ENCODE measurements around the gene TRIM52. TPM values are rescaled to one million over a fixed set of nuclear protein-coding genes. Genes with fewer than 3 reads are reported as not detected.
"Not testable (repeated sequence)": the region's sequence is repeated elsewhere in the genome, so short reads cannot be mapped to it uniquely, and the experiment has no call there.

TRIM52 gene
- polyA plus RNA-seq, 1 donor from 2014 or later: 42.0 TPM

- Histone ChIP-seq H3K4me3 (ENCODE audit: low read length) (peak overlapping the region; percentile 78), H3K9ac (ENCODE audit: low read length) (peak overlapping the region; percentile 67), H3K36me3 (ENCODE audit: insufficient read depth, low read length) (no peaks in the 10 kb centered on the region)
These were observed 19.4 kb upstream of the TRIM52 start for GRCh38 chr5:181280251-181280762.

DNA sequence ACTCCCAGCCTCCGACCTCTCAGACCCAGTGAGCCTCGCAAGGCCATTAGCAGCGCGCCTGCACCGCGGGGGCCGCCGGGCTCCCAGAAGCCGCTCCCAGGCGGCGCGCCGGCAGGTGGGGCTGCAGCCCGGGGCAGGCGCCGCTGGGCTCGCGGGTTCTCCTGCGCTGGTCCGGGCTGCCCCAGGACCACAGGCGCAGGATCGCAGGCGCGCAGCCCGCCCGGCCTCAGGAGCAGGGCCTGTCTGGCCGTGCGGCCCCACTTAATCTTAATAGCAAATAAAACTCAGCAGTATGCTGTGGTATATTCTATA is 12.4 kb upstream of the TRIM52 start:
- not testable (repeated sequence) for H2AFZ ChIP-seq (ENCODE audit: low read depth, low read length); H3K9ac ChIP-seq (ENCODE audit: low read length)

More at GRCh38 chr5:181280251-181280762, 19.4 kb upstream of the TRIM52 start:
- H3K27me3 ChIP-seq (ENCODE audit: insufficient read depth, low read depth, low read length): no peaks in the 10 kb centered on the region
- no peaks in the 10 kb centered on the region for H3K9me3 ChIP-seq (ENCODE audit: low read length)
- H3F3A ChIP-seq (ENCODE audit: insufficient read depth, low read length, poor library complexity, severe bottlenecking): no peaks in the 10 kb centered on the region
- H2AFZ ChIP-seq (ENCODE audit: low read depth, low read length): peak overlapping the region; percentile 76
- H3K79me2 ChIP-seq (replicated peaks; ENCODE audit: insufficient read depth, low read length): peaks cover 8% of the 10 kb centered on the region
- no peak for TF ChIP-seq POLR2AphosphoS5 (IDR thresholded peaks at IDR 0.05)
- TF ChIP-seq SMC3 (conservative IDR thresholded peaks at IDR 0.05; ENCODE audit: poor library complexity): no peak
- no peak for TF ChIP-seq MXI1 (conservative IDR thresholded peaks at IDR 0.05; ENCODE audit: poor library complexity, severe bottlenecking)
- TF ChIP-seq RAD21 (conservative IDR thresholded peaks at IDR 0.05): no peak
- no peak for TF ChIP-seq EZH2 (IDR thresholded peaks at IDR 0.05; ENCODE audit: borderline replicate concordance, insufficient read depth, low read length, poor library complexity, severe bottlenecking)
- TF ChIP-seq, protein P1, sequence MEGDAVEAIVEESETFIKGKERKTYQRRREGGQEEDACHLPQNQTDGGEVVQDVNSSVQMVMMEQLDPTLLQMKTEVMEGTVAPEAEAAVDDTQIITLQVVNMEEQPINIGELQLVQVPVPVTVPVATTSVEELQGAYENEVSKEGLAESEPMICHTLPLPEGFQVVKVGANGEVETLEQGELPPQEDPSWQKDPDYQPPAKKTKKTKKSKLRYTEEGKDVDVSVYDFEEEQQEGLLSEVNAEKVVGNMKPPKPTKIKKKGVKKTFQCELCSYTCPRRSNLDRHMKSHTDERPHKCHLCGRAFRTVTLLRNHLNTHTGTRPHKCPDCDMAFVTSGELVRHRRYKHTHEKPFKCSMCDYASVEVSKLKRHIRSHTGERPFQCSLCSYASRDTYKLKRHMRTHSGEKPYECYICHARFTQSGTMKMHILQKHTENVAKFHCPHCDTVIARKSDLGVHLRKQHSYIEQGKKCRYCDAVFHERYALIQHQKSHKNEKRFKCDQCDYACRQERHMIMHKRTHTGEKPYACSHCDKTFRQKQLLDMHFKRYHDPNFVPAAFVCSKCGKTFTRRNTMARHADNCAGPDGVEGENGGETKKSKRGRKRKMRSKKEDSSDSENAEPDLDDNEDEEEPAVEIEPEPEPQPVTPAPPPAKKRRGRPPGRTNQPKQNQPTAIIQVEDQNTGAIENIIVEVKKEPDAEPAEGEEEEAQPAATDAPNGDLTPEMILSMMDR (IDR thresholded peaks at IDR 0.05; ENCODE audit: poor library complexity, severe bottlenecking): no peak
- TF ChIP-seq TAF1 (IDR thresholded peaks at IDR 0.05; ENCODE audit: low read depth): no peak
- no peak for TF ChIP-seq EP300 (conservative IDR thresholded peaks at IDR 0.05; ENCODE audit: poor library complexity, severe bottlenecking)
- TF ChIP-seq REST (IDR thresholded peaks at IDR 0.05; ENCODE audit: borderline replicate concordance): no peak
- H3K9me2 ChIP-seq (ENCODE audit: insufficient read depth, low read length): no peaks in the 10 kb centered on the region
- H3K27ac ChIP-seq (ENCODE audit: low read length): peak overlapping the region; percentile 87
- peak overlapping the region; percentile 95 for H3K4me2 ChIP-seq (ENCODE audit: low read length)
- H4K20me1 ChIP-seq (ENCODE audit: insufficient read depth): no peaks in the 10 kb centered on the region

GRCh38 chr5:181271081-181271480 is 10.1 kb upstream of the TRIM52 start:
- no peaks in the 10 kb centered on the region for H3K9me2 ChIP-seq (ENCODE audit: insufficient read depth, low read length)
- H3K4me3 ChIP-seq (ENCODE audit: low read length): no peak overlapping the region
- no peak overlapping the region for H3K9ac ChIP-seq (ENCODE audit: low read length)
- H3K4me2 ChIP-seq (ENCODE audit: low read length): no peak overlapping the region
- TF ChIP-seq EZH2 (IDR thresholded peaks at IDR 0.05; ENCODE audit: borderline replicate concordance, insufficient read depth, low read length, poor library complexity, severe bottlenecking) (no peak), TAF1 (IDR thresholded peaks at IDR 0.05; ENCODE audit: low read depth) (no peak), POLR2AphosphoS5 (IDR thresholded peaks at IDR 0.05) (no peak), SMC3 (conservative IDR thresholded peaks at IDR 0.05; ENCODE audit: poor library complexity) (no peak), RAD21 (conservative IDR thresholded peaks at IDR 0.05) (no peak), REST (IDR thresholded peaks at IDR 0.05; ENCODE audit: borderline replicate concordance) (no peak), EP300 (conservative IDR thresholded peaks at IDR 0.05; ENCODE audit: poor library complexity, severe bottlenecking) (no peak), MXI1 (conservative IDR thresholded peaks at IDR 0.05; ENCODE audit: poor library complexity, severe bottlenecking) (no peak)
- TF ChIP-seq, protein P1 (IDR thresholded peaks at IDR 0.05; ENCODE audit: poor library complexity, severe bottlenecking): no peak
- no peaks in the 10 kb centered on the region for H4K20me1 ChIP-seq (ENCODE audit: insufficient read depth)
- no peaks in the 10 kb centered on the region for H3K27me3 ChIP-seq (ENCODE audit: insufficient read depth, low read depth, low read length)
- H3K9me3 ChIP-seq (ENCODE audit: low read length): no peaks in the 10 kb centered on the region
- no peak overlapping the region for H2AFZ ChIP-seq (ENCODE audit: low read depth, low read length)
- no peaks in the 10 kb centered on the region for H3K36me3 ChIP-seq (ENCODE audit: insufficient read depth, low read length)
- no peak overlapping the region for H3K27ac ChIP-seq (ENCODE audit: low read length)
- no peaks in the 10 kb centered on the region for H3K79me2 ChIP-seq (replicated peaks; ENCODE audit: insufficient read depth, low read length)
- H3F3A ChIP-seq (ENCODE audit: insufficient read depth, low read length, poor library complexity, severe bottlenecking): no peaks in the 10 kb centered on the region

More for the DNA sequence above, 12.4 kb upstream of the TRIM52 start:
- H3K9me3 ChIP-seq (ENCODE audit: low read length); H4K20me1 ChIP-seq (ENCODE audit: insufficient read depth); H3K79me2 ChIP-seq (replicated peaks; ENCODE audit: insufficient read depth, low read length); H3K27me3 ChIP-seq (ENCODE audit: insufficient read depth, low read depth, low read length); H3F3A ChIP-seq (ENCODE audit: insufficient read depth, low read length, poor library complexity, severe bottlenecking); H3K4me2 ChIP-seq (ENCODE audit: low read length); H3K4me3 ChIP-seq (ENCODE audit: low read length); H3K36me3 ChIP-seq (ENCODE audit: insufficient read depth, low read length); H3K9me2 ChIP-seq (ENCODE audit: insufficient read depth, low read length); H3K27ac ChIP-seq (ENCODE audit: low read length): not testable (repeated sequence)
